GM12878 (cell line): ENCODE results near the gene PAX7.

ENCODE experiments used
- EED ChIP-seq: sonication (generic); IDR thresholded peaks from 2 replicates; pipeline ENCODE4 v1.6.1; 2016; ENCODE audit warnings: antibody characterized with exemption, low read depth
- NFYB ChIP-seq: IDR thresholded peaks from 2 replicates; pipeline ENCODE4 v1.6.1; 2011; ENCODE audit warnings: low read depth, mild to moderate bottlenecking, low read length, improper control_type of control experiment, moderate library complexity; ENCODE audit not compliant: insufficient read depth
- POLR2AphosphoS5 ChIP-seq: IDR thresholded peaks from 2 replicates; pipeline ENCODE4 v1.6.1; 2011; ENCODE audit warnings: mild to moderate bottlenecking, low read length, inconsistent platforms
- SIX5 ChIP-seq: IDR thresholded peaks from 2 replicates; pipeline ENCODE4 v1.6.1; 2011; ENCODE audit warnings: mild to moderate bottlenecking, low read depth, low read length, moderate library complexity; ENCODE audit not compliant: severe bottlenecking

DNA sequence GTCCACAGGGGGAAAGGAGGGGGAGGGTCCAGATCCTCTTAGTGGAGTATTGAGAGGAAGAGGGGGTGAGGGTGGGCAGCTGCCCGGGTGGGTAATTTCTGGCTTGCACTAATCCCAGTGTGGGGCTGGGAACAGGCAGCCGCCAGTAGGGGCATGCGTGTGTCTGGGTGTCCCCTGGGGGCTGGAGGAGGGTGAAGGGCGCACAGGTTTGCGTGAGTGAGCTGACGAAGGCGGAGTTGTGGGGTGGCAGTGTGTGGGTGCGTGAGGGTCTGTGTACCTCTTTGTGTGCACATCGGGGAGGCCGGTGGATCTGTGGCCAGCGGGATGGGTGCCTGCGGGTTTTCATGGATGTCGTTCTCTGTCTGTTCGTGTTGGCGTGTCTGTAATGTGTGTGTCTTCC, 97.3 kb downstream of the PAX7 start:
- TF ChIP-seq NFYB (no peak), POLR2AphosphoS5 (no peak), SIX5 (no peak), EED (no peak)
